ENCODE data around the gene ZNF385B.

- no peak for TF ChIP-seq CTCF (IDR thresholded peaks at IDR 0.05)
- TF ChIP-seq SIN3A (IDR thresholded peaks at IDR 0.05; ENCODE audit: borderline replicate concordance, insufficient read depth, low read depth, low read length) = no peak
- no peak for TF ChIP-seq POLR2AphosphoS5 (IDR thresholded peaks at IDR 0.05; ENCODE audit: low read depth, low read length)
These were observed 68.2 kb downstream of the ZNF385B start for GRCh38 chr2:179793238-179793637.

All from Panc1 (cell line).